Glutamatergic neuron (in vitro differentiated cells): ENCODE data around the gene SPTSSB. TPM values are rescaled to one million over a fixed set of nuclear protein-coding genes. Genes with fewer than 3 reads are reported as not detected.

Experiments used
- DNase-seq: peaks from one replicate; pipeline ENCODE4 v3.0.0; 2022
- H3K27ac Mint-ChIP-seq: one replicate; pipeline ENCODE4 v1.8.0; 2020; ENCODE audit warnings: mild to moderate bottlenecking, mixed read lengths, inconsistent platforms; ENCODE audit not compliant: unreplicated experiment
- H3K27me3 Mint-ChIP-seq: one replicate; pipeline ENCODE4 v1.8.0; 2020; ENCODE audit warnings: mild to moderate bottlenecking, moderate library complexity, mixed read lengths, inconsistent platforms; ENCODE audit not compliant: unreplicated experiment
- H3K36me3 Mint-ChIP-seq: one replicate; pipeline ENCODE4 v1.8.0; 2020; ENCODE audit warnings: mild to moderate bottlenecking, mixed read lengths, inconsistent platforms; ENCODE audit not compliant: unreplicated experiment
- H3K4me1 Mint-ChIP-seq: one replicate; pipeline ENCODE4 v1.8.0; 2020; ENCODE audit warnings: mild to moderate bottlenecking, low read depth, mixed read lengths, inconsistent platforms; ENCODE audit not compliant: unreplicated experiment
- H3K4me3 Mint-ChIP-seq: one replicate; pipeline ENCODE4 v1.8.0; 2020; ENCODE audit warnings: mild to moderate bottlenecking, mixed read lengths, inconsistent platforms; ENCODE audit not compliant: unreplicated experiment
- H3K9me3 Mint-ChIP-seq: one replicate; pipeline ENCODE4 v1.8.0; 2020; ENCODE audit warnings: mild to moderate bottlenecking, moderate library complexity, mixed read lengths, inconsistent platforms; ENCODE audit not compliant: unreplicated experiment
- CTCF ChIP-seq: fragments of 200-600 bp; sonication (generic); IDR thresholded peaks from one replicate; pipeline ENCODE4 v1.5.0; 2021; ENCODE audit not compliant: partially characterized antibody, unreplicated experiment
- total RNA-seq: library from RNA; stranded (reverse); fragmentation: NEBNext Ultra II Directional; extraction: Animal tissue kit (Norgen Biotek cat#: 25700); gene quantifications from one replicate; pipeline ENCODE4 v1.2.1, GENCODE V29; 2021; ENCODE audit not compliant: unreplicated experiment

The SPTSSB gene
- total RNA-seq, 1 donor from 2014 or later: 1.9 TPM

- peak overlapping the region; percentile 44 for H3K4me3 Mint-ChIP-seq
- H3K27me3 Mint-ChIP-seq: no peaks in the 10 kb centered on the region
- H3K27ac Mint-ChIP-seq: no peak overlapping the region
- TF ChIP-seq CTCF: no peak
- no peak for DNase-seq
- no peaks in the 10 kb centered on the region for H3K36me3 Mint-ChIP-seq
- peaks cover 6% of the 10 kb centered on the region for H3K4me1 Mint-ChIP-seq
- H3K9me3 Mint-ChIP-seq: no peaks in the 10 kb centered on the region
Measured at GRCh38 chr3:161348796-161349400, 22.4 kb downstream of the SPTSSB start.

- Mint-ChIP-seq H3K27ac (no peak overlapping the region), H3K9me3 (no peaks in the 10 kb centered on the region), H3K36me3 (no peaks in the 10 kb centered on the region), H3K27me3 (no peaks in the 10 kb centered on the region), H3K4me3 (no peak overlapping the region), H3K4me1 (peaks cover 6% of the 10 kb centered on the region)
- TF ChIP-seq CTCF: no peak
- DNase-seq: no peak
Measured at GRCh38 chr3:161347726-161348125, 23.6 kb downstream of the SPTSSB start.

GRCh38 chr3:161345023-161345422, 26.3 kb downstream of the SPTSSB start:
- no peak for TF ChIP-seq CTCF
- no peaks in the 10 kb centered on the region for H3K9me3 Mint-ChIP-seq
- no peak overlapping the region for H3K27ac Mint-ChIP-seq
- no peaks in the 10 kb centered on the region for H3K36me3 Mint-ChIP-seq
- no peak for DNase-seq
- no peak overlapping the region for H3K4me3 Mint-ChIP-seq
- peaks cover 11% of the 10 kb centered on the region for H3K4me1 Mint-ChIP-seq
- no peaks in the 10 kb centered on the region for H3K27me3 Mint-ChIP-seq

GRCh38 chr3:161343986-161344385, 27.3 kb downstream of the SPTSSB start:
- Mint-ChIP-seq H3K9me3 (no peaks in the 10 kb centered on the region), H3K27me3 (no peaks in the 10 kb centered on the region), H3K4me1 (peaks cover 15% of the 10 kb centered on the region), H3K36me3 (no peaks in the 10 kb centered on the region), H3K27ac (no peak overlapping the region), H3K4me3 (no peak overlapping the region)
- DNase-seq: no peak
- TF ChIP-seq CTCF: no peak

- H3K27ac Mint-ChIP-seq: no peak overlapping the region
- no peaks in the 10 kb centered on the region for H3K27me3 Mint-ChIP-seq
- no peak for DNase-seq
Measured at GRCh38 chr3:161343540-161343939, 27.8 kb downstream of the SPTSSB start.

More at GRCh38 chr3:161343540-161343939, 27.8 kb downstream of the SPTSSB start:
- Mint-ChIP-seq H3K9me3 (no peaks in the 10 kb centered on the region), H3K4me3 (no peak overlapping the region), H3K36me3 (no peaks in the 10 kb centered on the region), H3K4me1 (peaks cover 11% of the 10 kb centered on the region)
- TF ChIP-seq CTCF: no peak
